Liver (tissue), 9 donors: Measurements from ENCODE around the gene PLEKHA6. TPM values are rescaled to one million over a fixed set of nuclear protein-coding genes. Genes with fewer than 3 reads are reported as not detected.

Experiments used
- DNase-seq: peaks from one replicate; pipeline ENCODE4 v3.0.0-alpha.2; 2017; ENCODE audit warnings: low spot score
- H3K27ac ChIP-seq, 2 donors: one replicate each; pipeline ENCODE4 v1.7.0; 2013; ENCODE audit warnings: inconsistent platforms in 2 of 2, low read length in 2 of 2, control low read depth in 1 of 2, low read depth in 1 of 2, mild to moderate bottlenecking in 1 of 2
- H3K27me3 ChIP-seq, 4 donors: one replicate each; pipeline versions ENCODE4 v1.6.1 to v1.7.0; 2013; ENCODE audit warnings: low read length in 3 of 4, inconsistent platforms in 1 of 4, mild to moderate bottlenecking in 1 of 4, moderate library complexity in 1 of 4; ENCODE audit not compliant: control insufficient read depth in 4 of 4, insufficient read depth in 4 of 4
- H3K36me3 ChIP-seq, 4 donors: one replicate each; pipeline versions ENCODE4 v1.6.1 to v1.7.0; 2013; ENCODE audit warnings: low read length in 3 of 4, mild to moderate bottlenecking in 3 of 4, low read depth in 1 of 4, moderate library complexity in 1 of 4; ENCODE audit not compliant: control insufficient read depth in 4 of 4, insufficient read depth in 3 of 4
- H3K4me1 ChIP-seq, 4 donors: one replicate each; pipeline versions ENCODE4 v1.6.1 to v1.7.0; 2013; ENCODE audit warnings: low read length in 3 of 4, mild to moderate bottlenecking in 3 of 4, moderate library complexity in 1 of 4; ENCODE audit not compliant: control insufficient read depth in 4 of 4, insufficient read depth in 4 of 4
- H3K4me3 ChIP-seq, 3 donors: one replicate each; pipeline versions ENCODE4 v1.6.1 to v1.7.0; 2013; ENCODE audit warnings: low read length in 3 of 3, control low read depth in 1 of 3, low read depth in 1 of 3, mild to moderate bottlenecking in 1 of 3
- H3K9ac ChIP-seq, 2 donors: one replicate each; pipeline ENCODE4 v1.7.0; 2013; ENCODE audit warnings: low read length in 2 of 2, mild to moderate bottlenecking in 2 of 2, moderate library complexity in 2 of 2, control low read depth in 1 of 2, low read depth in 1 of 2
- H3K9me3 ChIP-seq, 4 donors: one replicate each; pipeline versions ENCODE4 v1.6.1 to v1.7.0; 2013; ENCODE audit warnings: low read length in 3 of 4; ENCODE audit not compliant: control insufficient read depth in 4 of 4
- ATF3 ChIP-seq: IDR thresholded peaks from 2 replicates; pipeline ENCODE4 v1.6.1; 2016; ENCODE audit warnings: antibody characterized with exemption
- CTCF ChIP-seq: fragments of 150-350 bp; IDR thresholded peaks from 2 replicates; pipeline ENCODE4 v1.5.1; 2017; ENCODE audit warnings: improper control_type of control experiment, low read depth, low read length; ENCODE audit not compliant: missing input control
- EGR1 ChIP-seq, 2 donors: IDR thresholded peaks; 2 replicates each; pipeline ENCODE4 v1.6.1; 2016 to 2018; ENCODE audit warnings: antibody characterized with exemption in 2 of 2, low read depth in 2 of 2
- FOXA2 ChIP-seq: IDR thresholded peaks from 2 replicates; pipeline ENCODE4 v1.6.1; 2016; ENCODE audit warnings: antibody characterized with exemption
- GABPA ChIP-seq, 2 donors: IDR thresholded peaks in 1 of 2; conservative IDR thresholded peaks in 1 of 2; 2 replicates each; pipeline ENCODE4 v1.6.1; 2016; ENCODE audit warnings: antibody characterized with exemption in 2 of 2, mild to moderate bottlenecking in 1 of 2, moderate library complexity in 1 of 2
- HNF4A ChIP-seq, 2 donors: conservative IDR thresholded peaks; 2 replicates each; pipeline ENCODE4 v1.6.1; 2016; ENCODE audit warnings: antibody characterized with exemption in 2 of 2, mild to moderate bottlenecking in 2 of 2
- MAX ChIP-seq: IDR thresholded peaks from 2 replicates; pipeline ENCODE4 v1.6.1; 2016; ENCODE audit warnings: antibody characterized with exemption
- RAD21 ChIP-seq, 2 donors: IDR thresholded peaks; 2 replicates each; pipeline ENCODE4 v1.6.1; 2016; ENCODE audit warnings: antibody characterized with exemption in 2 of 2, mild to moderate bottlenecking in 2 of 2
- REST ChIP-seq: IDR thresholded peaks from 2 replicates; pipeline ENCODE4 v1.6.1; 2016; ENCODE audit warnings: antibody characterized with exemption, mild to moderate bottlenecking
- SP1 ChIP-seq: IDR thresholded peaks from 2 replicates; pipeline ENCODE4 v1.6.1; 2018; ENCODE audit warnings: antibody characterized with exemption, mild to moderate bottlenecking
- YY1 ChIP-seq: IDR thresholded peaks from 2 replicates; pipeline ENCODE4 v1.6.1; 2016; ENCODE audit warnings: antibody characterized with exemption, mild to moderate bottlenecking
- ZBTB33 ChIP-seq: IDR thresholded peaks from 2 replicates; pipeline ENCODE4 v1.6.1; 2016; ENCODE audit warnings: antibody characterized with exemption
- WGBS: extraction: QIAGEN DNeasy Blood & Tissue Kit; methylation state at CpG from one replicate; pipeline ENCODE4 v1.1.7; 2013; 5-methylcytosine and 5-hydroxymethylcytosine counted together
- polyA plus RNA-seq, 2 donors: library from polyadenylated mRNA; stranded (reverse) in 1 of 2; unstranded in 1 of 2; fragments of 200-250 nt in 1 of 2; fragments of >200 nt in 1 of 2; fragmentation: Nextera tagmentation in 1 of 2; extraction: Ambion mirVana in 1 of 2; gene quantifications; one replicate each; pipeline versions ENCODE4 v1.2.1 to v1.2.3, GENCODE V29; 2013 to 2015
- total RNA-seq, 2 donors: library from RNA; depleted of rRNA; stranded (reverse); fragments of >200 nt; gene quantifications; one replicate each; pipeline ENCODE4 v1.2.3, GENCODE V29; 2014
- donor health status: healthy.
- donor health status: healthy.
- donor health status: healthy.
- donor health status: healthy.
- donor health status: healthy.

Gene PLEKHA6
- total and polyA plus RNA-seq, 4 donors, result 5.3 to 12.8 (median 7.6) TPM

- Histone ChIP-seq H3K27ac (no peak overlapping the region), H3K36me3 (no peaks in the 10 kb centered on the region), H3K27me3 (no peaks in the 10 kb centered on the region), H3K9ac (no peak overlapping the region), H3K9me3 (no peaks in the 10 kb centered on the region), H3K4me1 (peaks cover 3 to 7% (median 5%) of the 10 kb centered on the region in 4 donors), H3K4me3 (no peak overlapping the region)
- DNase-seq, result no peak
- TF ChIP-seq REST (no peak), HNF4A (conservative IDR thresholded peaks at IDR 0.05) (no peak), RAD21 (IDR thresholded peaks at IDR 0.05) (no peak), ZBTB33 (no peak), CTCF (no peak), EGR1 (IDR thresholded peaks at IDR 0.05; ENCODE audit: low read depth in 2 of 2) (no peak), YY1 (no peak), MAX (no peak), FOXA2 (no peak)
These were observed 20.2 kb downstream of the PLEKHA6 start for GRCh38 chr1:204339541-204339940.

GRCh38 chr1:204338997-204339396 lies 20.7 kb downstream of the PLEKHA6 start:
- TF ChIP-seq ATF3, result no peak
- TF ChIP-seq CTCF, result no peak
- TF ChIP-seq MAX, result no peak
- no peak for TF ChIP-seq REST
- no peak for TF ChIP-seq RAD21 (IDR thresholded peaks at IDR 0.05)
- no peak for TF ChIP-seq SP1
- no peak for TF ChIP-seq GABPA (IDR thresholded peaks at IDR 0.05 in 1 of 2, conservative IDR thresholded peaks at IDR 0.05 in 1 of 2)
- Histone ChIP-seq H3K27ac (no peak overlapping the region), H3K4me3 (no peak overlapping the region), H3K4me1 (peaks cover 3 to 7% (median 5%) of the 10 kb centered on the region in 4 donors), H3K9me3 (no peaks in the 10 kb centered on the region), H3K27me3 (no peaks in the 10 kb centered on the region), H3K36me3 (no peaks in the 10 kb centered on the region), H3K9ac (no peak overlapping the region)
- no peak for DNase-seq
- WGBS, result 96% methylated on average over 12 of the region's 12 CpGs
